OCI-LY7 (cell line): Measurements from ENCODE around the gene ADH1B.

Source experiments
- EZH2phosphoT487 ChIP-seq: fragments of 200-600 bp; sonication (generic); IDR thresholded peaks from 2 replicates; pipeline ENCODE4 v1.6.1; 2018; ENCODE audit warnings: low read depth, borderline replicate concordance, mild to moderate bottlenecking, mixed run types, antibody characterized with exemption, low read length, moderate library complexity, mixed read lengths
- TF ChIP-seq, protein P1 (sequence below): fragments of 200-600 bp; sonication (generic); conservative IDR thresholded peaks from 2 replicates; pipeline ENCODE4 v1.5.1; 2014; ENCODE audit warnings: mild to moderate bottlenecking, antibody characterized with exemption, low read length, moderate library complexity, mixed read lengths

GRCh38 chr4:99317354-99317753 lies 3.8 kb downstream of the ADH1B start:
- TF ChIP-seq, protein P1, sequence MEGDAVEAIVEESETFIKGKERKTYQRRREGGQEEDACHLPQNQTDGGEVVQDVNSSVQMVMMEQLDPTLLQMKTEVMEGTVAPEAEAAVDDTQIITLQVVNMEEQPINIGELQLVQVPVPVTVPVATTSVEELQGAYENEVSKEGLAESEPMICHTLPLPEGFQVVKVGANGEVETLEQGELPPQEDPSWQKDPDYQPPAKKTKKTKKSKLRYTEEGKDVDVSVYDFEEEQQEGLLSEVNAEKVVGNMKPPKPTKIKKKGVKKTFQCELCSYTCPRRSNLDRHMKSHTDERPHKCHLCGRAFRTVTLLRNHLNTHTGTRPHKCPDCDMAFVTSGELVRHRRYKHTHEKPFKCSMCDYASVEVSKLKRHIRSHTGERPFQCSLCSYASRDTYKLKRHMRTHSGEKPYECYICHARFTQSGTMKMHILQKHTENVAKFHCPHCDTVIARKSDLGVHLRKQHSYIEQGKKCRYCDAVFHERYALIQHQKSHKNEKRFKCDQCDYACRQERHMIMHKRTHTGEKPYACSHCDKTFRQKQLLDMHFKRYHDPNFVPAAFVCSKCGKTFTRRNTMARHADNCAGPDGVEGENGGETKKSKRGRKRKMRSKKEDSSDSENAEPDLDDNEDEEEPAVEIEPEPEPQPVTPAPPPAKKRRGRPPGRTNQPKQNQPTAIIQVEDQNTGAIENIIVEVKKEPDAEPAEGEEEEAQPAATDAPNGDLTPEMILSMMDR: no peak
- no peak for TF ChIP-seq EZH2phosphoT487
